ENCODE measurements around the gene GABRB1.

DNA sequence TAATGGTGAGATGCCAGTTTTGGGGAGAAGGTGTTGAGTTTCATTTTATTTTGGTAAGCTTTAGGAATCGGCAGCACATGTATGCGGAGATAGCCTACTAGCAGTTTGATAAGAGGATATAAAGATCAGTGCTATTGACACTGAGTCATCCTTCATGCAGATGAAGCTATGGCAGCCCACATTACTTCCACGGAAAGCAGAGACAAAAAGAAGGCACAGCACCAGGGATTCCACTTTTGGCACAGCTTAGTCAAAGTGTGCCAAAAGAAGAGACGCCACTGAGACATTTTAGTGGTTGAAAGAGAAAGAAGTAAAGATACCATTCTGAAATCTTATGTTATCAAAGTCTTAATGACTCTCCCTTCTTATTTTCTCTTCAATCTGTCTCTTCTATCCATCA, 103.8 kb downstream of the GABRB1 start:
- TF ChIP-seq, protein P1, sequence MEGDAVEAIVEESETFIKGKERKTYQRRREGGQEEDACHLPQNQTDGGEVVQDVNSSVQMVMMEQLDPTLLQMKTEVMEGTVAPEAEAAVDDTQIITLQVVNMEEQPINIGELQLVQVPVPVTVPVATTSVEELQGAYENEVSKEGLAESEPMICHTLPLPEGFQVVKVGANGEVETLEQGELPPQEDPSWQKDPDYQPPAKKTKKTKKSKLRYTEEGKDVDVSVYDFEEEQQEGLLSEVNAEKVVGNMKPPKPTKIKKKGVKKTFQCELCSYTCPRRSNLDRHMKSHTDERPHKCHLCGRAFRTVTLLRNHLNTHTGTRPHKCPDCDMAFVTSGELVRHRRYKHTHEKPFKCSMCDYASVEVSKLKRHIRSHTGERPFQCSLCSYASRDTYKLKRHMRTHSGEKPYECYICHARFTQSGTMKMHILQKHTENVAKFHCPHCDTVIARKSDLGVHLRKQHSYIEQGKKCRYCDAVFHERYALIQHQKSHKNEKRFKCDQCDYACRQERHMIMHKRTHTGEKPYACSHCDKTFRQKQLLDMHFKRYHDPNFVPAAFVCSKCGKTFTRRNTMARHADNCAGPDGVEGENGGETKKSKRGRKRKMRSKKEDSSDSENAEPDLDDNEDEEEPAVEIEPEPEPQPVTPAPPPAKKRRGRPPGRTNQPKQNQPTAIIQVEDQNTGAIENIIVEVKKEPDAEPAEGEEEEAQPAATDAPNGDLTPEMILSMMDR (conservative IDR thresholded peaks at IDR 0.05 in 1 of 2, IDR thresholded peaks at IDR 0.05 in 1 of 2; ENCODE audit: extremely low read depth in 1 of 2, insufficient read depth in 1 of 2, low read depth in 1 of 2, low read length in 2 of 2): no peak
- TF ChIP-seq EZH2 (IDR thresholded peaks at IDR 0.05; ENCODE audit: borderline replicate concordance, low read length): no peak

Data from mammary epithelial cell (primary cell).